ENCODE measurements around the gene NCOA7.

NCOA7 gene

GRCh38 chr6:125811259-125811658 lies 20.5 kb downstream of the NCOA7 start:
- DNase-seq (ENCODE audit: low read depth), result no peak
- no peak overlapping the region for H3K4me3 ChIP-seq (ENCODE audit: low read depth, low read length)
- TF ChIP-seq, protein P1, sequence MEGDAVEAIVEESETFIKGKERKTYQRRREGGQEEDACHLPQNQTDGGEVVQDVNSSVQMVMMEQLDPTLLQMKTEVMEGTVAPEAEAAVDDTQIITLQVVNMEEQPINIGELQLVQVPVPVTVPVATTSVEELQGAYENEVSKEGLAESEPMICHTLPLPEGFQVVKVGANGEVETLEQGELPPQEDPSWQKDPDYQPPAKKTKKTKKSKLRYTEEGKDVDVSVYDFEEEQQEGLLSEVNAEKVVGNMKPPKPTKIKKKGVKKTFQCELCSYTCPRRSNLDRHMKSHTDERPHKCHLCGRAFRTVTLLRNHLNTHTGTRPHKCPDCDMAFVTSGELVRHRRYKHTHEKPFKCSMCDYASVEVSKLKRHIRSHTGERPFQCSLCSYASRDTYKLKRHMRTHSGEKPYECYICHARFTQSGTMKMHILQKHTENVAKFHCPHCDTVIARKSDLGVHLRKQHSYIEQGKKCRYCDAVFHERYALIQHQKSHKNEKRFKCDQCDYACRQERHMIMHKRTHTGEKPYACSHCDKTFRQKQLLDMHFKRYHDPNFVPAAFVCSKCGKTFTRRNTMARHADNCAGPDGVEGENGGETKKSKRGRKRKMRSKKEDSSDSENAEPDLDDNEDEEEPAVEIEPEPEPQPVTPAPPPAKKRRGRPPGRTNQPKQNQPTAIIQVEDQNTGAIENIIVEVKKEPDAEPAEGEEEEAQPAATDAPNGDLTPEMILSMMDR (IDR thresholded peaks at IDR 0.05; ENCODE audit: low read depth, low read length, missing control alignments), result no peak
- in situ Hi-C loops (cut with HindIII; ENCODE audit: low sequenced_read_pairs), result no loop called here

DNA sequence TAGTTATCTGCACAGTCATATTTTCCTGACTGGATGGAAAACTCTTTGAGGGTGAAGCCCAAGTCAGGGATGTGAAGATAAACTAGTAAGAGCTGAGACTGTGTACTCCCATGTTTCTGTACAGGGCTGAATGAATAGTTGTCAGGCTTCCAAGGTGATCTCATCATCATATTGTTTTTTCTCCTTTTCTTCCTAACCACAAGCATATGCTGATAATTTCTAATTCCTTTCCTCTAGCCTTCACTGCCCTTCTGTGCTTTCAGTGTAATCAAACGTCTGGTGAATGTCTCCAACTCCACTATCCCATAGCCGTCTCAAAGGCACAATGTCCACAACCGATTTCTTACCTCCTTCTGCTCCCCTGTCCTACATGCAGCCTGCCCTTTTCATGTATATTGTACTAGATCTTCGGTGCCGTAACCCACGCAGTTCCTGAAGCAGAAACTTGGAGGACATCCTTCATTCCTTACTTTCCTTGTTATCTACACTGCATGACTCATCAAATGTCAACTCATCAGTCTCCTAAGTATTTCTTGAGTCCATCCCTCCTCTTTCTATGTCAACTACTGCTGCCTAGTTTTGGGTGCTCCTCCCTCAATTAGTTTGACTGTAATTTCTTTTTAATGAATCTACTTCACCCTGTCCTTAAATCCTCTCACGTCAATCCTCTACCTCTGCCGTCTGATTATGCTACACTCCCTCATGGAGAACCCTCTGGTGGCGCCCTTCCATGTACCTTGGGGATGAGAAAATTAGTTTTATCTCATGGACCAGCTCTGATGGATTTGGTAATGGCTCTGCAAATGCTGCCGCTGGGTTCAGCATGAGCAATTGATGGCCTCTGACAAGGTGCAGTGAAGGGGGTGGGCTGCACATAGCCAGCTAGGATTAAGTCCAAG lies 21.9 kb downstream of the NCOA7 start:
- in situ Hi-C loops (cut with HindIII; ENCODE audit: low sequenced_read_pairs), result no loop called here
- H3K4me3 ChIP-seq (ENCODE audit: low read depth, low read length), result peak overlapping the region; percentile 0
- DNase-seq (ENCODE audit: low read depth), result peak; percentile 94
- TF ChIP-seq, protein P1 (IDR thresholded peaks at IDR 0.05; ENCODE audit: low read depth, low read length, missing control alignments), result no peak

DNA sequence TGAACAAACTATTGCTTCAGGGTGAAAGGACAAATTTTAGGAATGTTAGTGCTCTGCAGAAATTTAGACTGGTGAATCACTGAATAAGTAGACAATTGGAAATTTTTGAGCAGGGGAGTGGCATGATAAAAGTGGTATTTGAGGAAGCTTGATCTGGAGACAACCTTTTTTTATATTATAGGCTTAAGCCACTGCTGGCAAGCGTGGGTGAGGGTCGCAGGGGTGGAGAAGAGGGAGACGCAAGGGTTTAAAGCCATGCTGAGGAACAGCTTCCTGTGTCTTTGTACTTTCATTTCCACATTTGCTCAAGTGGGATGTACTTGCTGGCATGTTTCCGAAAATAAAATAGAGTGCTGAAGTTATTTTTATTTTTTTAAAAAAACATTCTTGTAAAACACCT lies 23.7 kb downstream of the NCOA7 start:
- in situ Hi-C loops (cut with HindIII; ENCODE audit: low sequenced_read_pairs), result no loop called here
- TF ChIP-seq, protein P1 (IDR thresholded peaks at IDR 0.05; ENCODE audit: low read depth, low read length, missing control alignments), result no peak
- no peak for DNase-seq (ENCODE audit: low read depth)
- no peak overlapping the region for H3K4me3 ChIP-seq (ENCODE audit: low read depth, low read length)

DNA sequence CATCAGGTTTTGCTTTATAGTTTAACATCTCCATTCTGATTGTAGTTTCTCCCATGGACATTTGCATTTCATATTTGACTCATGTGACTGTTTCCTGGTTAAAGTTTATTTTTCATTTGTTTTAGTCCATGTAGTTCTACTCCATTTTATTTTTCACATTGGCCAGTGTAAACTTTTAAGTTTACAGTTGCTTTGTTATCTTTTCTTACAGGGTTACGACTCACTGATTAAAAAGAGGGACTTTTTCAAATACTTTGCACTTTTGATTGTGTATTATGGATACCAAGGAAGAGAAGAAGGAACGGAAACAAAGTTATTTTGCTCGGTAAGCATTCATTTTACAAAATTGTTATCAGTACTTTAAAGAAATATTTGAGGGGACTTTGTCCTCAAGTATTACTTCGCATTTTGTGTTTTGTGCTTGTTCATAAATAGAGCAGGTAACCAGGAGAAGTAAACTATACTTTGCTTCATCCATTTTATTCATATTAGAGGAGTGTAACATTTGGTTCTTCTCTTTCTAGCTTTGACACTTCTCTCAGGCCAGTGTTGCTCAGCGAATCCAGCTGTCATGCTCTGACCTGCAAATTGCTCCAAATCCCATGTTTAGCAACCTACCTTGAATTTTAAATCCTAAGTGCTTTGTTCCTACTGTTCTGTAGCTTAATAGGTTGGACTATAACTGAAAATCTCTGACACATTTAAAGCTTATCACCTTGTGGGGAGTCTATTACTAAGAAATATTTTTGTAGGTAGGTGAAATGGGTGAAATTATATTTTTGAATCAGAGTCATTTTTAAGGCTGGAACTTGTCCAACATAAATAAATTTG lies 24.5 kb downstream of the NCOA7 start:
- TF ChIP-seq, protein P1 (IDR thresholded peaks at IDR 0.05; ENCODE audit: low read depth, low read length, missing control alignments), result no peak
- DNase-seq (ENCODE audit: low read depth), result no peak
- no peak overlapping the region for H3K4me3 ChIP-seq (ENCODE audit: low read depth, low read length)
- in situ Hi-C loops (cut with HindIII; ENCODE audit: low sequenced_read_pairs), result no loop called here

GRCh38 chr6:125816828-125817280 lies 26.1 kb downstream of the NCOA7 start:
- TF ChIP-seq, protein P1 (IDR thresholded peaks at IDR 0.05; ENCODE audit: low read depth, low read length, missing control alignments), result no peak
- DNase-seq (ENCODE audit: low read depth), result no peak
- in situ Hi-C loops (cut with HindIII; ENCODE audit: low sequenced_read_pairs), result no loop called here
- H3K4me3 ChIP-seq (ENCODE audit: low read depth, low read length), result no peak overlapping the region

DNA sequence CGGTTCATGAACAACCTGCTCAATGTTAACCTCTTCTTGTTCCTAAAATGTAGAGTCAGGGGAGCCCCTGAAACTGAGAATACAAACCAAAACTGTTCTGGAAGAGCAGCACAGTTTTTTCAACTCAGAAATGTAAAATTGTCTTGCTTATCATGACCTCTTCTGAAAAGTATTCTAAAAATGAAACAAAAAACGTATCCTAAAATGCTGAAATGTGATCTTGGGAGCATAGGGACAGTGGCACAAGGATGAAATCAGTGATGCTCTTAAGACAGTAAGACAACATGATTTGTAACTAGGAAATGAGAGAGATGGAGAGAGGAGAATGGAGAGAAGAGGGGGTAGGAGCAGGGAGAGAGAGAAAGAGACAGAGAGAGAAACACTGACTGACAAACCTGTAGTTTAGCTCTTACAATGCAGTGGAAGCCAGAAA lies 27.5 kb downstream of the NCOA7 start:
- TF ChIP-seq, protein P1 (IDR thresholded peaks at IDR 0.05; ENCODE audit: low read depth, low read length, missing control alignments), result no peak
- in situ Hi-C loops (cut with HindIII; ENCODE audit: low sequenced_read_pairs), result no loop called here
- no peak overlapping the region for H3K4me3 ChIP-seq (ENCODE audit: low read depth, low read length)
- no peak for DNase-seq (ENCODE audit: low read depth)
